Prostate gland (tissue), 2 donors: ENCODE results near the gene ATP1A2. TPM values are rescaled to one million over a fixed set of nuclear protein-coding genes. Genes with fewer than 3 reads are reported as not detected.

ENCODE experiments used
- DNase-seq: peaks from one replicate; pipeline ENCODE4 v3.0.0-alpha.2; 2019; ENCODE audit warnings: low spot score
- H3K27ac ChIP-seq, 2 donors: fragments of 200-600 bp; sonication (generic); 2 replicates each; pipeline ENCODE4 v1.5.1; 2017 to 2019
- H3K27me3 ChIP-seq: fragments of 200-600 bp; sonication (generic); replicated peaks from 2 replicates; pipeline ENCODE4 v1.5.1; 2019; ENCODE audit not compliant: insufficient read depth
- H3K36me3 ChIP-seq, 2 donors: fragments of 200-600 bp; sonication (generic); 1 replicate in 1 of 2; 2 replicates in 1 of 2; pipeline versions ENCODE4 v1.5.1 to v1.8.1; 2017 to 2019
- H3K4me1 ChIP-seq: fragments of 200-600 bp; sonication (generic); replicated peaks from 2 replicates; pipeline ENCODE4 v1.5.1; 2019
- H3K4me3 ChIP-seq, 2 donors: fragments of 200-600 bp; sonication (generic); 2 replicates each; pipeline ENCODE4 v1.5.1; 2017 to 2019
- H3K9me3 ChIP-seq: fragments of 200-600 bp; sonication (generic); 2 replicates; pipeline ENCODE4 v1.5.1; 2017
- CTCF ChIP-seq, 4 experiments: fragments of 200-600 bp in 2 of 4; fragments of 450-650 bp in 2 of 4; sonication (generic) in 2 of 4; IDR thresholded peaks; 1 replicate in 3 of 4; 2 replicates in 1 of 4; pipeline ENCODE4 v1.5.1; 2016 to 2019; ENCODE audit warnings: antibody characterized with exemption in 4 of 4, mild to moderate bottlenecking in 2 of 4, moderate library complexity in 2 of 4
- POLR2A ChIP-seq: fragments of 450-650 bp; IDR thresholded peaks from one replicate; pipeline ENCODE4 v1.6.1; 2016; ENCODE audit warnings: antibody characterized with exemption, mild to moderate bottlenecking
- POLR2AphosphoS5 ChIP-seq: sonication (generic); formaldehyde crosslinking; IDR thresholded peaks from one replicate; pipeline ENCODE4 v1.6.1; 2017; ENCODE audit warnings: antibody characterized with exemption
- WGBS: methylation state at CpG from one replicate; pipeline ENCODE4 v1.1.5; 2018; 5-methylcytosine and 5-hydroxymethylcytosine counted together
- intact Hi-C: fragments of 100-400 bp; cut with DNase I; formaldehyde crosslinking; loops from one replicate; pipeline ENCODE4 v1.14.2; 2022
- total RNA-seq, 2 donors: library from RNA; depleted of rRNA; stranded (reverse); fragments of >200 nt; gene quantifications; one replicate each; pipeline ENCODE4 v1.1.0, GENCODE V29; 2016

The ATP1A2 gene
- total RNA-seq, 2 donors from 2014 or later = 14.8 to 69.0 TPM

GRCh38 chr1:160158534-160158933 lies 43.0 kb downstream of the ATP1A2 start:
- no peaks in the 10 kb centered on the region for H3K9me3 ChIP-seq
- no peak for TF ChIP-seq POLR2AphosphoS5
- no peak for TF ChIP-seq CTCF (IDR thresholded peaks at IDR 0.05)
- TF ChIP-seq POLR2A = no peak
- H3K36me3 ChIP-seq = no peaks in the 10 kb centered on the region
- H3K27me3 ChIP-seq = no peaks in the 10 kb centered on the region
- H3K27ac ChIP-seq = no peak overlapping the region
- no peak overlapping the region for H3K4me3 ChIP-seq
- DNase-seq = no peak
- intact Hi-C loops = no loop called here
- WGBS = 93% methylated on average over 4 of the region's 4 CpGs
- no peaks in the 10 kb centered on the region for H3K4me1 ChIP-seq

GRCh38 chr1:160159846-160160245 lies 44.3 kb downstream of the ATP1A2 start:
- Histone ChIP-seq H3K4me3 (no peak overlapping the region), H3K27ac (no peak overlapping the region), H3K4me1 (no peaks in the 10 kb centered on the region), H3K36me3 (no peaks in the 10 kb centered on the region), H3K9me3 (no peaks in the 10 kb centered on the region), H3K27me3 (no peaks in the 10 kb centered on the region)
- intact Hi-C loops = no loop called here
- DNase-seq = peak; percentile 17
- TF ChIP-seq CTCF (IDR thresholded peaks at IDR 0.05) (no peak), POLR2AphosphoS5 (peak; percentile 64)

GRCh38 chr1:160161965-160162705 lies 46.6 kb downstream of the ATP1A2 start:
- intact Hi-C loops = no loop called here
- no peaks in the 10 kb centered on the region for H3K9me3 ChIP-seq
- TF ChIP-seq POLR2A (no peak), POLR2AphosphoS5 (no peak), CTCF (IDR thresholded peaks at IDR 0.05) (no peak)
- no peak overlapping the region for H3K4me3 ChIP-seq
- no peak overlapping the region for H3K27ac ChIP-seq
- 77% methylated on average over 6 of the region's 6 CpGs for WGBS
- no peaks in the 10 kb centered on the region for H3K4me1 ChIP-seq
- no peaks in the 10 kb centered on the region for H3K36me3 ChIP-seq
- no peak for DNase-seq
- H3K27me3 ChIP-seq = no peaks in the 10 kb centered on the region

GRCh38 chr1:160162931-160163330 lies 47.4 kb downstream of the ATP1A2 start:
- Histone ChIP-seq H3K4me3 (no peak overlapping the region), H3K36me3 (no peaks in the 10 kb centered on the region), H3K27ac (no peak overlapping the region), H3K4me1 (no peaks in the 10 kb centered on the region), H3K27me3 (no peaks in the 10 kb centered on the region), H3K9me3 (no peaks in the 10 kb centered on the region)
- WGBS = 57% methylated on average over 2 of the region's 2 CpGs
- TF ChIP-seq POLR2A (no peak), POLR2AphosphoS5 (no peak)
- intact Hi-C loops = no loop called here
- no peak for DNase-seq

GRCh38 chr1:160163615-160164014 lies 48.1 kb downstream of the ATP1A2 start:
- no peaks in the 10 kb centered on the region for H3K27me3 ChIP-seq
- H3K36me3 ChIP-seq = no peaks in the 10 kb centered on the region
- no peak for TF ChIP-seq POLR2A
- no peak for TF ChIP-seq CTCF (IDR thresholded peaks at IDR 0.05)
- TF ChIP-seq POLR2AphosphoS5 = no peak
- H3K9me3 ChIP-seq = no peaks in the 10 kb centered on the region
- no peak for DNase-seq
- WGBS = 100% methylated on average over 1 of the region's 1 CpG
- no peaks in the 10 kb centered on the region for H3K4me1 ChIP-seq
- no peak overlapping the region for H3K4me3 ChIP-seq
- H3K27ac ChIP-seq = no peak overlapping the region
- intact Hi-C loops = no loop called here
